SU-DHL-6 (cell line): ENCODE results near the gene REEP5.

Experiments
- H2AFZ ChIP-seq: fragments of 200-600 bp; sonication (generic); 2 replicates; pipeline ENCODE4 v1.6.1; 2014; ENCODE audit warnings: low read depth, mild to moderate bottlenecking, moderate library complexity, mixed read lengths, antibody characterized with exemption, low read length; ENCODE audit not compliant: severe bottlenecking
- H3F3A ChIP-seq: fragments of 200-600 bp; shearing (Covaris generic); 2 replicates; pipeline ENCODE4 v1.6.0; 2016; ENCODE audit warnings: antibody characterized with exemption, mild to moderate bottlenecking; ENCODE audit not compliant: insufficient read depth
- H3K27ac ChIP-seq: fragments of 200-600 bp; sonication (generic); 2 replicates; pipeline ENCODE4 v1.5.1; 2016; ENCODE audit warnings: low read depth, mild to moderate bottlenecking, low read length, moderate library complexity, mixed read lengths
- H3K27me3 ChIP-seq: fragments of 200-600 bp; sonication (generic), shearing (Covaris generic); 2 replicates; pipeline ENCODE4 v1.6.0; 2014; ENCODE audit warnings: mild to moderate bottlenecking, low read length
- H3K36me3 ChIP-seq: fragments of 200-600 bp; sonication (generic); 2 replicates; pipeline ENCODE4 v1.6.1; 2014; ENCODE audit warnings: mild to moderate bottlenecking, low read length, mixed read lengths
- H3K4me2 ChIP-seq: fragments of 300-600, 200-600 bp; shearing (Covaris generic), sonication (generic); 2 replicates; pipeline ENCODE4 v1.6.0; 2014; ENCODE audit warnings: low read length, low read depth, mild to moderate bottlenecking; ENCODE audit not compliant: poor library complexity, severe bottlenecking
- H3K4me3 ChIP-seq: fragments of 200-600 bp; sonication (generic); 2 replicates; pipeline ENCODE4 v1.5.1; 2014; ENCODE audit warnings: antibody characterized with exemption, low read length, mild to moderate bottlenecking, mixed read lengths; ENCODE audit not compliant: insufficient read depth, poor library complexity, severe bottlenecking
- H3K79me2 ChIP-seq: fragments of 200-600 bp; sonication (generic); 2 replicates; pipeline ENCODE4 v1.6.1; 2014; ENCODE audit warnings: mild to moderate bottlenecking, low read length, moderate library complexity; ENCODE audit not compliant: insufficient read depth
- H3K9ac ChIP-seq: fragments of 200-600 bp; sonication (generic); 2 replicates; pipeline ENCODE4 v1.7.0; 2014; ENCODE audit warnings: mild to moderate bottlenecking, low read length
- H3K9me2 ChIP-seq: fragments of 200-600 bp; sonication (generic); replicated peaks from 2 replicates; pipeline ENCODE4 v1.6.1; 2014; ENCODE audit warnings: low read length; ENCODE audit not compliant: insufficient read depth
- H3K9me3 ChIP-seq: fragments of 200-600 bp; sonication (generic); 2 replicates; pipeline ENCODE4 v1.6.1; 2014; ENCODE audit warnings: low read length, mixed read lengths; ENCODE audit not compliant: insufficient read depth
- H4K20me1 ChIP-seq: fragments of 200-600 bp; sonication (generic); 2 replicates; pipeline ENCODE4 v1.6.1; 2014; ENCODE audit warnings: low read depth, mild to moderate bottlenecking, antibody characterized with exemption, low read length, moderate library complexity, mixed read lengths
- CTCF ChIP-seq: fragments of 200-600 bp; sonication (generic); IDR thresholded peaks from one replicate; pipeline ENCODE4 v1.5.1; 2017; ENCODE audit warnings: antibody characterized with exemption, mild to moderate bottlenecking, low read length, moderate library complexity; ENCODE audit not compliant: insufficient read depth, poor library complexity, severe bottlenecking
- EZH2phosphoT487 ChIP-seq: fragments of 200-600 bp; sonication (generic), shearing (Covaris generic); conservative IDR thresholded peaks from 2 replicates; pipeline ENCODE4 v1.6.1; 2018; ENCODE audit warnings: mild to moderate bottlenecking, antibody characterized with exemption, low read length, moderate library complexity, mixed read lengths

REEP5 gene

DNA sequence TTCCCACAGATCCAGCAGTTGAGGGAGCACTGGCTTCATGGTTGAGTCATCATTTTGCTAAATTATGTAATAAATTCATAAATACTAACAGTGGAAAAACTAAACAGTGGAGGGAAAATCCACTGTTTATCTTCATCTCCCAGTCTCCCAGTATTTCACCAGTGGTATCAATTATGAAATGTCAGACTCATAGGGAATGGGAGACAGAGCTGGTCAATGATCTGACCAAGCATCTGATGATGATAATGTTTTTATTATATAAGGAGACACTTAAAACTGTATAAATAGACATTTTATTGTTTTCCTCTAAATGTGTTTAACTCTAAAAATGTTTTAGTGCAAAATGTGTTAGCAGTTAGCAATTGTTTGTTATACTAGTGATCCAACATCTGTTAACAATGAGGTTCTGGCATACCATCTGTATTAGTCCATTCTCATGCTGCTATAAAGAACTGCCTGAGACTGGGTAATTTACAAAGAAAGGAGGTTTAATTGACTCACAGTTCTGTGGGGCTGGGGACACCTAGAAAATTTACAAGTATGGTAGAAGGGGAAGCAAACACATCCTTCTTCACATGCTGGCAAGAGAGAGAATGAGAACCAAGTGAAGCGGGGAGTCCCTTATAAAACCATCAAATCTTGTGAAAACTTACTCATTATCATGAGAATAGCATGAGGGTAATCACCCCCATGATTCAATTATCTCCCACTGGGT, 11.8 kb upstream of the REEP5 start:
- H3K4me2 ChIP-seq = no peak overlapping the region
- H3K9me2 ChIP-seq = no peaks in the 10 kb centered on the region
- TF ChIP-seq CTCF (no peak), EZH2phosphoT487 (no peak)
- H3K9me3 ChIP-seq = no peaks in the 10 kb centered on the region
- H3K79me2 ChIP-seq = no peaks in the 10 kb centered on the region
- no peaks in the 10 kb centered on the region for H3K36me3 ChIP-seq
- no peak overlapping the region for H2AFZ ChIP-seq
- H3K27ac ChIP-seq = no peak overlapping the region
- H3K27me3 ChIP-seq = no peaks in the 10 kb centered on the region
- no peak overlapping the region for H3K4me3 ChIP-seq
- H4K20me1 ChIP-seq = no peaks in the 10 kb centered on the region
- H3K9ac ChIP-seq = no peak overlapping the region
- peaks cover 28% of the 10 kb centered on the region for H3F3A ChIP-seq

DNA sequence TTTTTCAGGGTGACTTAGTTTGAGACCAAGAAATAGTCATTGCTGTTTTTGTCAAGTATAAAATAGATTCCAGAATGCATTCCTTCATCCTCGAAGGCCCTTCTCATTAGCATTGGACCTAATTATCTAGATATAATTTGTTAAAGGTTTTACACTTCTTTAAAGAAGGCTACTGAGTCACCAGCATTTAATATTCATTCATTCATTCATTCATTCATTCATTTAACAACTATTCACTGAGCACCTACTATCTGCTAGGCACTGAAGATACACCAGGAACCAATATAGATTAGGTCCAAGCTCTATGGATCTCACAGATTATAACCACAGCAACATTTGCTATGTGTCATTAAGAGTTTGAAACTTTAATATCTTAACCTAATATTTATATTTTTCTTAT, 11.1 kb upstream of the REEP5 start:
- H3K4me2 ChIP-seq = no peak overlapping the region
- H3K27ac ChIP-seq = no peak overlapping the region
- H3K79me2 ChIP-seq = no peaks in the 10 kb centered on the region
- no peak overlapping the region for H2AFZ ChIP-seq
- H3K36me3 ChIP-seq = no peaks in the 10 kb centered on the region
- no peaks in the 10 kb centered on the region for H3K9me3 ChIP-seq
- H3K9ac ChIP-seq = no peak overlapping the region
- no peak overlapping the region for H3K4me3 ChIP-seq
- no peaks in the 10 kb centered on the region for H3K9me2 ChIP-seq
- no peak for TF ChIP-seq EZH2phosphoT487
- TF ChIP-seq CTCF = no peak
- H3F3A ChIP-seq = peaks cover 35% of the 10 kb centered on the region
- H4K20me1 ChIP-seq = no peaks in the 10 kb centered on the region
- H3K27me3 ChIP-seq = no peaks in the 10 kb centered on the region

DNA sequence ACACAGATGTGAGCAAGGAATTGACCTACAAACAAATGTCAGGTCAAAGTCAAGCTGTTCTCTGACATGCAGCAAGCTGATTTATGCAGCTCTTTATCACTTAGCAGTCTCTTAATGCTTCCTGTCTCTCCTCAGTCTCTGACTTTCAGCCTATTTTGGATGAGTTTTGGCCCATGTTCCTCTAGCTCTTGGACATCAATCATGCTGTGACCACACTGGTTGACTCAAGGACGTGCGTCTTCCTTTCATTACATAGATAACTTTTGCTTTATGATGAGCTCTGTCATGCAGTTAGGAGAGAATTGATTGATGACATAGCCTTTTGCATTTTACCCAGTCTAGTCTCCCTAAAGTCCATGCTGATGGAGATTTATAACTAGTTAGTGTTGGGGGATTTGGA, 9.4 kb upstream of the REEP5 start:
- Histone ChIP-seq H4K20me1 (no peaks in the 10 kb centered on the region), H3K79me2 (no peaks in the 10 kb centered on the region), H3F3A (peaks cover 51% of the 10 kb centered on the region), H3K4me3 (no peak overlapping the region), H3K9ac (no peak overlapping the region), H3K27me3 (no peaks in the 10 kb centered on the region), H3K9me2 (no peaks in the 10 kb centered on the region), H3K9me3 (no peaks in the 10 kb centered on the region), H3K4me2 (no peak overlapping the region), H2AFZ (no peak overlapping the region), H3K36me3 (no peaks in the 10 kb centered on the region), H3K27ac (peak overlapping the region; percentile 93)
- TF ChIP-seq EZH2phosphoT487 (no peak), CTCF (no peak)

DNA sequence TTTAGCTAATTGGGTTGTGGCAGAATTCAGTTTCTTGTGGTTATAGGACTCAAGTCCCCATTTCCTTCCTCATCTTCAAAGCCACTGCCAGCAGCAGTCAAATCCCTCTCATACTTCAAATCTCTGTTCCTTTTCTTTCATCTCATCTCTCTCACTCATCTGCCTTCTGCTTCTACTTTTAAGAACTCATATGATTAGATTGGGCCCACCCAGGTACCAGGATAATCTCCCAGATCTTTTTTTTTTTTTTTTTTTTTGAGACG, 8.0 kb upstream of the REEP5 start:
- Histone ChIP-seq H3K4me2 (peak overlapping the region; percentile 60), H3K36me3 (no peaks in the 10 kb centered on the region), H3K27me3 (no peaks in the 10 kb centered on the region), H3K4me3 (no peak overlapping the region), H3K9me3 (no peaks in the 10 kb centered on the region), H3K79me2 (no peaks in the 10 kb centered on the region), H3K9ac (peak overlapping the region; percentile 57), H4K20me1 (no peaks in the 10 kb centered on the region), H3K27ac (peak overlapping the region; percentile 93), H3F3A (peaks cover 65% of the 10 kb centered on the region), H2AFZ (no peak overlapping the region), H3K9me2 (no peaks in the 10 kb centered on the region)
- TF ChIP-seq EZH2phosphoT487 (no peak), CTCF (no peak)
